HG02885 (cell line): ENCODE results near the gene NAALADL2.
"Not testable (repeated sequence)": the region's sequence is repeated elsewhere in the genome, so short reads cannot be mapped to it uniquely, and the experiment has no call there.

Source experiments
- ATAC-seq: cut with Tn5 transposase; IDR thresholded peaks from one replicate; pipeline ENCODE4 v1.9.1; 2021; ENCODE audit warnings: mild to moderate bottlenecking; ENCODE audit not compliant: unreplicated experiment, poor library complexity

Gene NAALADL2

DNA sequence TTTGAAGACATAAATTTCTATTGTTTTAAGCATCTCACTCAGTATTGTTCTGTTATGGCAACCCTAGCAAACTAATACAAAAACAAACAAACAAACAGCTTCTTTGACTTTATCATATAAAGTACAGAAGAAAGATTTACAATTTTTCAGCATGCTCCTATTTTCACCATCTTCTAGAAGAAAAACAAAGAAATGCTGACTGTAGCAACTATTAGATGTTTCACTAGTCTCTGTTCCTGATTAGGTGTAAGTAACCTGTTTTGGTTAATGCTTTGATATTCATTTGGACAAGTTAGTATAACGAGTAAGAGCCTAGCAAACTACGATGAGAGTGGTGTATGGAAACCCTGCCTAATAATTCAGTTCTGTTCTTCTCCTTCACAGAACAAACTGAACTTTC is 478.5 kb downstream of the NAALADL2 start:
- ATAC-seq, result no peak

DNA sequence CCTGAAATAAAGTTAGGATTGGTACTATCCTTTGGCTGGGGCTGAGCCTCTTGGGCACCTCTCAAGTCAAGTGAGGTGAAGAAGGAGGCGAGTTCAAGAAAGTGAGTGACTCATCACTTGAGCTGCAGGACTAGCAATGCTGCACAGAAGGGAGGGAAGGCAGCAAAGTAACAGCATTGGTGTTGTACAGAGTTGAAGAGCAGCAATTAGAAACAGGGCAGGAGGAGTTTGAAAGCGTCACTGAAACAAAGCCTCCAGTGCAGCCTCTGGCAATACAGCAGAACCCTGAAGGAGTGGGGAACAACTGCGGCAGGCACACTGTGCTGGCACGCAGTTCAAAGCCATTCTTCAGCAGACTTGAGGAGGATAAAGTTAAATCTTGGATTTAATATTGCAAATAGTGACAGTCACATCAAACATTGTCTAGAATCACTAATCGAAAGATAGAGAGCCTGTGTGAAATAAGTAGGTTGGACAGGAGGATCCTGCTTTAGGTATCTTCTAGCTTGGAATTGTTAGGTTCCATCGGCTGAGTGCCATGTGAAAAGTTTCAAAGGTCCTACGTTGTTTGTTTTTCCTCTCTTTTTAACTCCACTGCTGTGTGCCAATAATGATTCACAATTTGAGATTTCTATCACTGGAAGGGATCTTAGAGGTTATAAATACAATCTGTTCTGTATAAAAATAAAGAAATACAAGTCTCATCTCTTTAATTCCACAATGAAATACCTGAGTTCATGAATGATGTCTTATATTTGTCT is 479.8 kb downstream of the NAALADL2 start:
- ATAC-seq, result no peak

DNA sequence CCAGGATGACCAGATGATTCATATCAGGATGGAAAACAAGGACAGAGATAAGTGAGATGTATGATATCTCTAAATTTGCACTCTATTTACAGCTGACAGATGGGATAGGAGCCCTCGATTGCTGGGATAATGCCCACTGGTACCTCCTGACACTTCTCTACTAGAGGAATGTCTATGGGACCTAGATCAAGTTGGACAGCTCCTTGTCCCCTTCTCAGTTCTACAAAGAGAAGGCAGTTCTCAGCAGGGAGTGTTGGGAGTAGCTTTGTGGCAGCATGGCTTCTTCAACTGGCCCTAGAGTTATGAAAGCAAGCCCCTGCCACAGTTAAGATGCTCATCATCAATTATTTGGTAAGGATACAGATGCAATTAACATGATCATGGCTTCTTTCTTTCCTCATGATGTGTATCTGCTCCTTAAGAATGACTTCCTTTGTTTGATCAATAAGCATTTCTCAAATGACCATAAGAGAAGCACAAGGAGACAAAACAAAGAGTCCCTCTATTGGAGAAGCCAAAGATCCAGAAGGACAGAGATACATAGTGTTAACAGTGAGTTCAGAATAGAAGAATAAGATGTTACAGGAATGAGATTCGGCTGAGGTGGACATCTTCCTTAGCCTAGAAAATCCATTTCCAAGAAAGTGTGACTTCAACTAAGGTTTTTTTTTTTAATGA is 481.3 kb downstream of the NAALADL2 start:
- no peak for ATAC-seq

DNA sequence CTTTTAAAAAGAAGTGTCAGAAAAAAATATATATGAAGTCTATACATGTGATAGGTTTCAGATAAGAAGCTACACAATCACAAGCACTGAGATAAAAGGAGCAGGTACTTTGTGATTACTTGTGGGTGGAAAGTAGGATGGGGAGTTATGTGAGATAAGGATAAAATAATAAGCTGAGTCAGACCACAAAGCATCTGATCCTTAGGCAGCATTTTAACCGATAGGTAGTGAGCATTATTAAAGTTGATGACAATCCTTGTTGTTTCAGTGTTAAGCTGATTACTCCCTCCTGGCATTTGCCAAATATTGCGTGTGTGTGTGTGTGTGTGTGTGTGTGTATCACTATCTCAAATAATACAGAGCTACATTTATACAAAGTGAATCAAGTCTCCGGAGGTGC is 483.1 kb downstream of the NAALADL2 start:
- ATAC-seq, result no peak

DNA sequence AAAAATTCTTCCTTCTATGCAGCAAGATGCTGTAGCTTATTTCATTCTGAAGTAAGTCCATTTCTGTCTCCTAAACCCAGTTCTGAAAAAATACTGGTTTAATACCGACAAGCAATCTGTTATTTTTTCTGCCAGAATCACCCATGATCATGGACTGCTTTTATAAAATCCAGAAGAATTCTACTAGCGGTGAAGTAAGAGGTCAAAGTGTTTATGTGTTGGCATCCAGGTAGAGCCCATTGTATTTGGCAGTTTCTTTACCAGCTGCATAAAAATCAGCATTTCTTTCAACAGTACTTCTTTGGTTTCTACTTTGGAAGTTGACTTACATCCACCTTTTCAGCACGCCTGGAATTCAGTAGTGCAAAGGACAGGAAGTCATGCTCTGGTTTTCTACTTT is 484.8 kb downstream of the NAALADL2 start:
- ATAC-seq, result no peak

DNA sequence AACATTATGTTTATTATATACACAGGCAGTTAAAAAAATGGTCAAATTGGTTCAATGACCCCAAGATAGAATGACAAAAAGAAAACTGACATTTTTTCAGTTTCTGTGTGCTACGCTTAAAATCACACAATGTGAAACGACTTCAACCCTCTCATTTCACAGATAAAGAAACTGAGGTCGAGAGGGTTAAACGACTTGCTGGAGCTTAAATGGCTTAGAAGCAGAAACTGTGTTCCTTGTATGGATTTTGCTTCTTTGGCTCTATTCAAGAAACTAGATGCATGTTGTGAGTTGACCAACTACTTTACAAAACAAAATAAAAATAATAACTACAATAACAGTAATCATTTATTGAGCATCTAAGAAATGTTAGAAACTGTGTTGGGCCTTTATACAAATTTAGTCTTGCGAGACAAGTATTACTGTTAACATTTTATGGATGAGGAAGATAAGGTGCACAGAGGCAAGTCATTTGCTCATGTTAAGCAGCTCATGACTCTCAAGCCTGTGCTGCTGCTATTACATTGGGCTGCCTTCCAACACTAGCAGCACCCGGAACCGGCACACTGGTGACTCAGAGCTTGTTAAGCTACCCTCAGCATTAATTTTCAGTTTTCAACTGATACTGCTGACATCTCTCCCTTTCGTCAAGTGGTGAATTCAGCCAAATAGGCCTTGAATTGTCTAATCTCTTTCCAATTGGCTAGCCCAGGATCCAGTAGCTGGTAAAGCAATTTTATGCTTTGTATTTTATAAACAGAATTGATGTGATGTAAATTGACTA is 487.6 kb downstream of the NAALADL2 start:
- no peak for ATAC-seq

DNA sequence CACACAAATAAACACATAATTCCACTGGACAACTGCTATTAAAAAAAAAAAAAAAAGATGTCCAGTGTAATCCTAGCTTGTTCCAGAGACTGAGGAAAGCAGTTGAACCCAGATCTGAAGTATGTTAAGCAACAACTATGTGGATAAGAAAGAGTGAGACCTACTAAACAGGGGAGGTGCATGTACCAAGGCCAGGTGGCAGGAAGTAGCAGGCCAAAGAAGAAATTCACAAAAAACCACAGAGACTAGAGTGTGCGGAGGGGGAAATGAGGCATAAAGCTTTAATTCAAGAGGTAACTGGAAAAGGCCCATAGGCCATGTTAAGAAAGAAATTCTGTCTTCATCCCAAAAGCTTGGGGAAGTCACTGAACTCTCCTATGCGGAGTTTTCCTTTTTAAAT is 490.0 kb downstream of the NAALADL2 start:
- ATAC-seq, result no peak

DNA sequence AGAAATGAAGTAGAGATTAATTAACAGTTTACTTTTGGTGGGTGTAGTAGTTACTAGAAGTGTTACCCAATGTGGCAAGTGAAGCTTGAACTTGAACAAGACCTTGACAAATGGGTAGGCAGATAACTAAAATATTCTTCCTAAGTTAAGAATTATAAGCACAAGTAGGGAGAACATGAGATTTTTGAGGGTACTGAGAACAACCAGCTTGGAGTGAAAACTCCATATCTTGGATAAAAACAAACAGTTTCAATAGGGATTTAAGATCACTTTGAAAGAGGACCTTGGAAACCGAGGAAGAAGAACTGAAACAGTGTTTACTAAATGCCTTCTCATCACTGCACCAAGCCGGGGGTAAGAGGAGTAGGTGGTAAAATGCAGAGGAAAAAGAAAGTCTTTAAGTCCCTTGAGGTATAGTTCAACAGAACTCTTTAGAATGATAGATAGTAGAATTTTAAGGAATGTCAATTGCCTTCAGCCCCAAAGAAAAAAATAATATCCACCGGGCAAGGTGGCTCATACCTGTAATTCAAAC is 496.7 kb downstream of the NAALADL2 start:
- ATAC-seq, result no peak

DNA sequence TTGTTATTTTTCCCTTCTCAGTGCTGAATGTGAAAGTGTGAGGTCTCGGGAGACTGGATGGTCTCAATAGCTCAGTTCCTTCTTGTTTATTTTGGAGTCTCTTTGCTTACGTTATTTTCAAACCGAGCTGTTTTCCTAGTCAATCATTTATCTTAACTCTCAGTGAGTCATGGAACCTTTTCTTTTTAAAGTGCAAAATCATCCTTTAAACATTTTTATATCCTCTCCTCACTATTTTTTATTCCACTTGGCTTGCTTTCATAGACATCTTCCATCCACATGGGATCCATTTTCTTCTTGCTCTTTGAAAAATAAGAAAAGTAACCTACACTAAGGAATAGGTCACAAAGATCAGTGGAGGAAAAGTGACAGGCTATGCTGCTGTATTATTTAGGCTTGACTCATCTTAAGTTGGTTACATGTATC is 497.8 kb downstream of the NAALADL2 start:
- no peak for ATAC-seq

DNA sequence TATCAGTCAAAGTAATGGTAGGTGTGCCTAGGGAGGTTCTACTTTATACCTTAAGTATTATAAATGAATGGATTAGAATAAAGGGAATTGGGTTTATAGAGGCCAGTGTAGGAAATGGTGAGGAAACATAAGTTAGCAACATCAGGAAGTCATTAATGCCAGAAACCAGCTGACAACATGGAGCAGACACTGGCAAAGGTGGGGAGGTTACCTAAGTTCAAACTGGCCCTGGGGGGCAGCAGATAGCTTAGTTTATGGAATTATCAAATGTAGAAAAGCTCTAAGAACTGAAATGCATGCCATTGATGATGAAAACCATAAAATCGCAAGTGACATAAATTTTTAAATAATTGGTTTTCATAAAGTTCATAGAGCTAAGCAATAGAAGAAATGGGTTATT is 498.6 kb downstream of the NAALADL2 start:
- ATAC-seq, result no peak

DNA sequence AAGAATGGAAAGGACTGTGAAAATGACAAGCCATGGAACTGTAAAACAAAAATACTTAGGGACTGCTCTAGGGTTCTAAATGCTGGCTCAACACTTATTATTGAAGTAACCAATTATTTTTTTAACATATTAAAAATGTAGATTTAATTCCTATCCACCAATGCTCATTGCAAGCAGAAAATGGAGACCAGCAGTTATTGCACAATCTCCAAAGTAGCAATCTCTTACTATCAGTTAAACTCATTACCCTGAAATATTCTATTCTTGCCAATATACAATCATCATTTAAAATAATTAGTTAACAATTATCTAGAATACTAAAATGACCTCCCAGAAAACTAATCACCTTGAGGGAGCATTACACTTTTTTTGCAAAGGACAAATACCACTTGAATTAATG is 499.8 kb downstream of the NAALADL2 start:
- ATAC-seq, result no peak

DNA sequence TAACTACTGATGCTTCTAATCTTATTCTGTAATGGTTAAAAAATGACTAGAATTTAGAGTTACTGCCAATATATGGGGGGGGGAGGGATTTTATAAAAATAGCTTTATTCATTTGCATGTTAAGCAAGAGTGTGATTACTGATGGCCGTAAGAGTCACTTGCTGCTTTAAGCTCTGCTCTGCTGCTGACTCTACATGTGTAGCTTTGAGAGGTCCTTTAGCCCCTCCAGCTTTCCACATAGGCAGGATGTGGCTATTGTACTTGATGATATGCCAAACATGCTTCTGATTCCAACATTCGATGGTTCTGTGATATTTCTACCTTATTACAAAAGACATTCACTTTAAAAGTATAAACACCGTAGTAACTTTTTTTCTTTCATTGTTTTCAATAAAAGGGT is 511.3 kb downstream of the NAALADL2 start:
- ATAC-seq, result not testable (repeated sequence)

DNA sequence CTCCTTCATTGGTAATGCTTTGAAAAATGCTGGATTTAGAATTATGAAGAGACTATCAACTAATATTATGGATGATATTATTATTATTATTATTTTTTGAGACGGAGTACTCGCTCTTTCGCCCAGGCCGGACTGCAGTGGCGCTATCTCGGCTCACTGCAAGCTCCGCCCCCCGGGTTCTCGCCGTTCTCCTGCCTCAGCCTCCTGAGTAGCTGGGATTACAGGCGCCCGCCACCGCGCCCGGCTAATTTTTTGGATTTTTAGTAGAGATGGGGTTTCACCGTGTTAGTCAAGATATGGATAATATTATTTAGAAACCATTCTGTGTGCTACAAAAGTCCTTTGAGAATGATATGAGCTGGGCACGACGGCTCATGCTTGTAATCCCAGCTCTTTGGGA is 512.1 kb downstream of the NAALADL2 start:
- not testable (repeated sequence) for ATAC-seq

DNA sequence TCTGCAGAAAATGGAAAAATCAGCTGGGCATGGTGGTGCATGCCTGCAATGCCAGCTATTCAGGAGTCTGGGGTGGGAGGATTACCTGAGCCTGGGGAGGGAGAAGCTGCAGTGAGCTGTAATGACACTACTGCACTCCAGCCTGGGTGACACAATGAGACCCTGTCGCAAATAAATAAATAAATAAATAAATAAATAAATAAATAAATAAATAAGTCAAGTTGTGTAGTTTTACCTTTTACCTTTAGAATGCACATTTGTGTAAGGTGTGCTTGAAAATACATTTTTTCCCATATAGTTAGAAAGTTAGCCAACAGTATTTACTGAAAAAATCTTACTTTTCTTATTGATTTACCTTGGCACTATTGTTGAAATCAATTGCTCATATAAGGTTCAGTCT is 515.6 kb downstream of the NAALADL2 start:
- no peak for ATAC-seq

DNA sequence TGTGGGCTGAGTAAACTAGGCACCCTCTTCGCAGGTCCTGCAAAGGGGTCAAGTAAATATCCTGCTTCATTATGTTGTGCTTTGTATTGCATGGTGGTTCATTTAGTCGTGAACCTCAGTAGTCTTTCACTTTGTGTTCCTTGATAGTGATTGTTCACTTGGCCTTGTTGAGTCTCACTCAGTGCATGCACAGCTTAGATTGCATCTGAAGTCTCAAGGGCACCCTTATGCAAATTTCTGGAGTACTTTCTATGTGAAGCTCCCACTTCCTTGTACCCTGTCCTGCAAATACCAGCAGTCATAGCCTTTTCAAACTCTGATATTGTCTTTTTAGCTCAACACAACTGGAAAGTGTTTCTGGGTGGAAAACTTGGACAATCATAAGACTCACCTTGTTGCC is 519.2 kb downstream of the NAALADL2 start:
- no peak for ATAC-seq

DNA sequence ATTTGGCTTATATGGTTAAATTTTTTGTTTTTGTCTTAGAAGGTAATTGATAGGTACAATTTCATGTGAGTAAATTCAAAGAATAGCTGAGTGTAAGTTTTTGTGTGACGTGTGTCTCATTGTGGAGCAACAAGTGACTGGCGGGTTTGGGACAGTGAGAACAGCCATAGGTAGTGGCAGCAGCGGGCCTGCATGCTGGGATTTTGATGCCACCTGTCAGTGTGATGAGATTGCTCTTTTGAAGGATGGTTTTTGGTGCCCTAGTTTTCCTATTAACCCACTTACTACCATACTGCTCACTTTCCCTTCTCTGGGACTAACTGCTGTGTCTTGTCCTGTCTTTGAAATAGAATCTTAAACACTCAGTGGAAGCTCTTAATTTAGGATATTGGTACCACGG is 522.6 kb downstream of the NAALADL2 start:
- no peak for ATAC-seq

DNA sequence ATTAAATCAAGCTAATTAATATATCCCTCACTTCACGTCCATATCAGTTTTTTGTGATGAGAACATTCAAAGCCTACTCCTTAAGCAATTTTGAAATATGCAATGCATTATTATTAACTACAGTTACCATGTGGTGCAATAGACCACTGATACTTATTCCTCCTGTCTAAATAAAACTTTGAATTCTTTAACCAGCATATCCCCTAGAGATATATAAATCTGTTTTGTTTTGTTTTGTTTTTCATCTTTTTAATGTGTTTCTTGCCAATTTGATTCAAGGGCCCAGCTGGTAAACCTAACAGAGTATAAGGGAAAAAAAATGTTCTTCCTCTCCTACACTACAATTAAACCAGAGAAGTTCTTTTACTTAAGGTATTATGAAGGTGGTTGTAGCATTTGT is 524.2 kb downstream of the NAALADL2 start:
- no peak for ATAC-seq

DNA sequence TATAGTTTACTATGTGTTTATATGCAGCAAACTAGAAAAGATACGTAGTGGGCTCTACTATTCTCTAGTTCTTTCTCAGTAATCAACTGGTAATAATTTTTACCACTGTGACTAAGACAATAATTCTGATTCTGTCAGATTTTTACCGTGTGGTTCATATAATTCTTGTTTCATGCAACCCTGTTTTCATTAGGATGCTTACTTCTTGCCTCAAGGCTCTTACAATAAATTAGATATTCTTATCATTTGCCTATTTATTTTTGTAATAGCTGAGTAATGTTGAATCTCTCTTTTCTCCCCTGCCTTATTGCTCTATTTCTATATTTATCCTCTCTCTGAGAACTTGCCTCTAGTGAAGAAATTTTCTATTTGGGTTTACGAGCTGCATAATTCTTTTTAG is 524.7 kb downstream of the NAALADL2 start:
- no peak for ATAC-seq

DNA sequence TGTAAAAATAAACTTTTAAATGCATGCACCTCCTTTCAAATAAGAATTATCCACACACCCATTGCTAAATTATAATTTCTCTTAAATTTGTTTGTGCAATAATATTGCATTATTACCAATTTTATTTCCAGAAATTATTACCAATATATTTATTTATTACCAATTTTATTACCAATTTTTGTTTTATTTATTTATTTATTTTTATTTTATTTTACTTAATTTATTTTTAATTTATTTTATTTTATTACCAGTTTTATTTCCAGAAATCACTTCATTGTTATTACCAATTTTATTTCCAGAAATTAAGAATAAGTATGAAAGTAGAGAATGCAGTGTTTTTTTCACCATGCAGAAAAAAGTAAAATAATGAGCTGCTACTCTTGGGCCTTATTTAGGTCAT is 525.4 kb downstream of the NAALADL2 start:
- ATAC-seq, result no peak

DNA sequence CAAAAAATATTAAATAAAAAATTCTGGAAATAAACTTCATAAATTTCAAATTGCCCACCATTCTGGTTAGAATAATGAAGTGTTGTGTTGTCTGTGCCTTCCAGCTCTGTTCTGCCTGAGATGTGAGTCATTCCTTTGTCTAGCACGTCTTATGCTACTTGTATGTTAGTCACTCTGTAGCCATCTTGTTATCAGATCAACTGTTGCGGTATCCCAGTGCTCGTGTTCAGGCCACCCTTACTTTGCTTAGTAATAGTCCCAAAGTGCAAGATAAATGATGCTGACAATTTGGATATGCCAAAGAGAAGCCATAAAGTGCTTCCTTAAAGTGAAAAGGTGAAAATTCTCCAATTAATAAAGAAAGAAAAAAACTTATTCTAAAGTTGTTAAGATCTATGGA is 527.5 kb downstream of the NAALADL2 start:
- ATAC-seq, result no peak

DNA sequence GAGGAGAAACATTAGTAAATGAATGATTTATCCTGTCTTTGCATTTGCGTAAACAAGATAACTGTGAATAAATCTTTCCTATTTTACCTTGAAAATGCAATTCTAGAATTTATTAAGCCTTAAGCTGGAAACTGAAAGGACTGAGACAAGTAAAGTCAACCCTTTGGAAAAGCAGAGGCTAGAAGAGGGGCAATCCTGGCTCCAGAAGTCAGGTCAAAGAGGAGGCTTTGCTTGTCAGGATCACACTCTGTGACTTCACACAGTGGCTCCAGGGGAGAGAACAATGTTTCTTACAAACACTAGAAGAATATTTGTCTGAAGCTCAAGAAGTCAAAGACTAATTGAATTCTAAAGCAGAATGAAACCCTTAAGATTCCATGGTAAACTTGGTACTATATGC is 530.4 kb downstream of the NAALADL2 start:
- ATAC-seq, result no peak
